HepG2 (cell line): Measurements from ENCODE around the gene RHOV. TPM values are rescaled to one million over a fixed set of nuclear protein-coding genes. Genes with fewer than 3 reads are reported as not detected.
A peak's percentile ranks its signal among the peaks of the same experiment; 100 is the strongest.

Experiments used
- BCLAF1 ChIP-seq: fragments of 450-650 bp; IDR thresholded peaks from 2 replicates; pipeline ENCODE4 v1.6.1; 2017; ENCODE audit warnings: mild to moderate bottlenecking
- FOXC1 ChIP-seq: sonication (generic); formaldehyde crosslinking; IDR thresholded peaks from 2 replicates; pipeline ENCODE4 v1.8.0; 2022; ENCODE audit warnings: mild to moderate bottlenecking, missing genetic modification reagents, borderline replicate concordance
- NFAT5 ChIP-seq: sonication (generic); formaldehyde crosslinking; IDR thresholded peaks from 2 replicates; pipeline ENCODE4 v1.4.0; 2020; ENCODE audit warnings: missing genetic modification reagents
- NFKBIZ ChIP-seq: IDR thresholded peaks from 2 replicates; pipeline ENCODE4 v1.6.1; 2018; ENCODE audit warnings: missing genetic modification reagents, missing compliant biosample characterization
- RARA ChIP-seq: IDR thresholded peaks from 2 replicates; pipeline ENCODE4 v1.6.1; 2016; ENCODE audit warnings: missing genetic modification reagents, missing compliant biosample characterization
- REXO4 ChIP-seq: sonication (generic); formaldehyde crosslinking; IDR thresholded peaks from 2 replicates; pipeline ENCODE4 v1.8.0; 2022; ENCODE audit warnings: missing genetic modification reagents, mild to moderate bottlenecking, borderline replicate concordance
- RXRA ChIP-seq: sonication (generic); formaldehyde crosslinking; IDR thresholded peaks from 2 replicates; pipeline ENCODE4 v1.5.1; 2020; ENCODE audit warnings: missing genetic modification reagents
- TEAD3 ChIP-seq: optimal IDR thresholded peaks from 2 replicates; pipeline ENCODE3; 2016; ENCODE audit warnings: borderline replicate concordance
- ZBTB21 ChIP-seq: sonication (generic); formaldehyde crosslinking; IDR thresholded peaks from 2 replicates; pipeline ENCODE4 v1.4.0; 2020; ENCODE audit warnings: missing genetic modification reagents
- ZBTB38 ChIP-seq: sonication (generic); formaldehyde crosslinking; IDR thresholded peaks from 2 replicates; pipeline ENCODE4 v1.5.1; 2020; ENCODE audit warnings: mild to moderate bottlenecking, missing genetic modification reagents
- ZBTB8A ChIP-seq: sonication (generic); formaldehyde crosslinking; IDR thresholded peaks from 2 replicates; pipeline ENCODE4 v1.4.0; 2020; ENCODE audit warnings: mild to moderate bottlenecking, low read depth, missing genetic modification reagents, borderline replicate concordance
- ZNF160 ChIP-seq: sonication (generic); formaldehyde crosslinking; IDR thresholded peaks from 2 replicates; pipeline ENCODE4 v1.8.0; 2022; ENCODE audit warnings: mild to moderate bottlenecking, inconsistent platforms, missing genetic modification reagents
- ZNF292 ChIP-seq: sonication (generic); formaldehyde crosslinking; IDR thresholded peaks from 2 replicates; pipeline ENCODE4 v1.8.1; 2022; ENCODE audit warnings: mild to moderate bottlenecking, low read depth, missing genetic modification reagents, borderline replicate concordance
- polyA plus RNA-seq, 8 experiments: library from polyadenylated mRNA; depleted of rRNA in 3 of 8; stranded (reverse) in 7 of 8; unstranded in 1 of 8; fragments of >200 nt; fragmentation: Illumina TruSeq in 4 of 8; extraction: Trizol in 4 of 8; gene quantifications; 2 replicates each; pipeline versions ENCODE4 v1.2.1 to v1.2.3, GENCODE V29; 2011 to 2016; ENCODE audit warnings: low read depth in 4 of 8, missing spikeins in 1 of 8, mixed read lengths in 1 of 8; ENCODE audit not compliant: insufficient read depth in 1 of 8
- total RNA-seq, 5 experiments: library from RNA; depleted of rRNA; stranded (reverse); fragments of >200 nt; fragmentation: Illumina TruSeq; extraction: Trizol; gene quantifications; 2 replicates each; pipeline ENCODE4 v1.2.3, GENCODE V29; 2016; ENCODE audit warnings: low read depth in 1 of 5
- TF ChIP-seq, protein P1 (sequence below): IDR thresholded peaks from 2 replicates; pipeline ENCODE4 v1.6.1; 2016; ENCODE audit warnings: mild to moderate bottlenecking
- TF ChIP-seq, protein P2 (sequence below): sonication (generic); formaldehyde crosslinking; IDR thresholded peaks from 2 replicates; pipeline ENCODE4 v1.4.0; 2020; ENCODE audit warnings: mild to moderate bottlenecking, missing genetic modification reagents, borderline replicate concordance

The RHOV gene
- total and polyA plus RNA-seq, 2 of the 13 experiments (the other 11 are each of a cell fraction or from before 2014, with no cell fraction given), result 0.17 to 0.18 TPM

DNA sequence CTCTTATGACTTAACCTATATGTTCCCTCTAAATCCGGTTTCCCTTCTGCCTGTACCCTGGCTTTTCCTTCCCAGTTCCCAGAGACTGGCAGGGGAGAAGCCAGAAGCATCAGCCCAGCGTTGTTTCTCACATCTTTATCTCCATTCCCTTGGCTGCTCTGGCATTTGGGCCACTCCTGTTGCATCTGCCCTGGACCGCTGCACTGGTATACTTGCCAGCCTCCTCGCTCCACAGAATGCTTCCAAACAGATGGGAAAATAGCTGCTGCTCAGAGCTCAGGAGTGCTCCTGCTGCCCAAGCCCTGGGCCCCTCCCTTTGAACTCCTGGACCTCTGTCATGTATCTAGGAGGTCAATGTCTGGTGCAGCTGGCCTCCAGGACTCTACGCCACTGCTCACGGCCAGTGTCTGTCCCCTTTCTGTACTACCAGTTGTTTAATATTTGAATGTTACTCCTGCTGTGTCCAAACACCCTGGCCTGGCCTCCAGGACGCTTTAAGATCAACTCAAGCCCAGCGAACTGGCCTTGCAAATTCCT lies 23.4 kb downstream of the RHOV start (continued):
- no peak for TF ChIP-seq BCLAF1
- TF ChIP-seq RARA (CRISPR knock-in tag), result peak; percentile 86
- TF ChIP-seq ZBTB38, result no peak
- TF ChIP-seq ZNF292 (CRISPR knock-in tag), result peak; percentile 66; the same call in 1 of the 2 replicates
- TF ChIP-seq NFKBIZ (CRISPR knock-in tag), result no peak
- TF ChIP-seq, protein P1, sequence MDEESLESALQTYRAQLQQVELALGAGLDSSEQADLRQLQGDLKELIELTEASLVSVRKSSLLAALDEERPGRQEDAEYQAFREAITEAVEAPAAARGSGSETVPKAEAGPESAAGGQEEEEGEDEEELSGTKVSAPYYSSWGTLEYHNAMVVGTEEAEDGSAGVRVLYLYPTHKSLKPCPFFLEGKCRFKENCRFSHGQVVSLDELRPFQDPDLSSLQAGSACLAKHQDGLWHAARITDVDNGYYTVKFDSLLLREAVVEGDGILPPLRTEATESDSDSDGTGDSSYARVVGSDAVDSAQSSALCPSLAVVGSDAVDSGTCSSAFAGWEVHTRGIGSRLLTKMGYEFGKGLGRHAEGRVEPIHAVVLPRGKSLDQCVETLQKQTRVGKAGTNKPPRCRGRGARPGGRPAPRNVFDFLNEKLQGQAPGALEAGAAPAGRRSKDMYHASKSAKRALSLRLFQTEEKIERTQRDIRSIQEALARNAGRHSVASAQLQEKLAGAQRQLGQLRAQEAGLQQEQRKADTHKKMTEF (CRISPR knock-in tag), result 0 out of 2 replicates have a peak, but pooled peaks have one; percentile 14
- TF ChIP-seq FOXC1 (CRISPR knock-in tag), result 0 out of 2 replicates have a peak, but pooled peaks have one; percentile 30
- peak; percentile 59; the same call in 1 of the 2 replicates for TF ChIP-seq RXRA (CRISPR knock-in tag)
- no peak for TF ChIP-seq NFAT5 (CRISPR knock-in tag)
- no peak for TF ChIP-seq ZBTB8A (CRISPR knock-in tag)
- TF ChIP-seq TEAD3, result peak; percentile 49
- TF ChIP-seq ZNF160 (CRISPR knock-in tag), result no peak
- TF ChIP-seq ZBTB21 (CRISPR knock-in tag), result no peak
- no peak for TF ChIP-seq REXO4 (CRISPR knock-in tag)
- TF ChIP-seq, protein P2, sequence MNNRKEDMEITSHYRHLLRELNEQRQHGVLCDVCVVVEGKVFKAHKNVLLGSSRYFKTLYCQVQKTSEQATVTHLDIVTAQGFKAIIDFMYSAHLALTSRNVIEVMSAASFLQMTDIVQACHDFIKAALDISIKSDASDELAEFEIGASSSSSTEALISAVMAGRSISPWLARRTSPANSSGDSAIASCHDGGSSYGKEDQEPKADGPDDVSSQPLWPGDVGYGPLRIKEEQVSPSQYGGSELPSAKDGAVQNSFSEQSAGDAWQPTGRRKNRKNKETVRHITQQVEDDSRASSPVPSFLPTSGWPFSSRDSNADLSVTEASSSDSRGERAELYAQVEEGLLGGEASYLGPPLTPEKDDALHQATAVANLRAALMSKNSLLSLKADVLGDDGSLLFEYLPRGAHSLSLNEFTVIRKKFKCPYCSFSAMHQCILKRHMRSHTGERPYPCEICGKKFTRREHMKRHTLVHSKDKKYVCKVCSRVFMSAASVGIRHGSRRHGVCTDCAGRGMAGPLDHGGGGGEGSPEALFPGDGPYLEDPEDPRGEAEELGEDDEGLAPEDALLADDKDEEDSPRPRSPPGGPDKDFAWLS (CRISPR knock-in tag), result no peak
